Hematopoietic multipotent progenitor cell (in vitro differentiated cells): ENCODE measurements around the gene KIRREL3. TPM values are rescaled to one million over a fixed set of nuclear protein-coding genes. Genes with fewer than 3 reads are reported as not detected.
A peak's percentile ranks its signal among the peaks of the same experiment; 100 is the strongest.

ENCODE experiments used
- DNase-seq, 3 donors: peaks; one replicate each; pipeline ENCODE4 v3.0.0-alpha.2; 2011 to 2015; ENCODE audit warnings: low read depth in 2 of 3, low spot score in 2 of 3
- total RNA-seq: library from RNA; depleted of rRNA; stranded (reverse); fragments of >200 nt; gene quantifications from one replicate; pipeline ENCODE4 v1.2.3, GENCODE V29; 2012

The KIRREL3 gene
- total RNA-seq, 1 donor = not detected

GRCh38 chr11:126918556-126918955 is 82.0 kb downstream of the KIRREL3 start:
- DNase-seq = no peak

DNA sequence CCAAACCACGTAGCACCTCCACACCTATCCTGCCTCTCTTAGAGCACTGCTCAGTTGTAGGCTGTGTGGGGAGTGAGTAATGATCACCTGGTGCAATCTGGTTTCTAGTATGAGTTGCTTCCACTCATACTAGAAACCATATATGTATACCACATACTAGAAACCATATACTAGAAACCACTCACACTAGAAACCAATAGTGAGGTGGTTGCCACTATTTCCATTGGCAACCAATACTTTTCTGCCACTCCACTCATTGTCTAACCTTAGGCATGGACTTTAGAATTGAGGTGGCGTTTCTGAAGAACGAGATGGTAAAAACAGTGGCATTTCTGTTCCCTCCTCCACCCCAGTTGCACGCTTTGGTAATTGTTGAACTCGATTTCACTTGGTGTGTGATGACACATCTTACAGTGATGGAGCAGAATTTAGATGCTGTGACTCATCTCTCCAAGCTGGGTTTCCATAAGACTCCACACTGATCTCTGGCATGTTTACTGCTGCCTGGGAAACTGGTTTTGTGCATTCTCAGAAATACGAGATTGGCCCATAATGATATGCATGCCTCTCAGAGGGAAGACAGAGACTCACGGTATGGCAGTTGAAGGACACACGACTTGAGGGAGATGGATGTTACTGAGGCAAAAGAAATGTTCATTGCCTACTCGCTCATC is 82.9 kb downstream of the KIRREL3 start:
- no peak for DNase-seq

- DNase-seq = no peak
Measured at GRCh38 chr11:126915430-126915829, 85.1 kb downstream of the KIRREL3 start.

- DNase-seq = no peak
Measured at GRCh38 chr11:126914941-126915340, 85.6 kb downstream of the KIRREL3 start.

- DNase-seq = no peak
Measured at GRCh38 chr11:126914166-126914565, 86.4 kb downstream of the KIRREL3 start.

GRCh38 chr11:126904520-126904919 is 96.0 kb downstream of the KIRREL3 start:
- no peak for DNase-seq

DNA sequence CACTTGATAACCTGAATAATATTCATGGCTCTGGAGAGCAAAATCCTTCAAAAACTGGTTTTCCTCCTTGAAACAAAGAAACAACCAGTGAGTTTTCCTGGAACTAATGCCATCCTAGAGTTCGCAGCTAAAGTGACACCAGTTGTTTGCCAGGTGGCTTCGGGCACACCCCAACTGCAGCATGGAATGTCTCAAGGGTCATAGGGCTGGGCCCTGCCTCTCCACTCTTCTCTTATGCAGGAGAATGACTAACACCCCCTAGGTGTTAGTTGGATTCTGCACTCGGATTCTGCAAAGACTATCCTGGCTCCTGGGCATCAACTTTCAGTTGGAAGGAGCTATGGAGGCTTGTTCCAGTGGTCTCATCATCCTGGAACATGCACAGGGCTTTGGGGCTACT is 98.8 kb downstream of the KIRREL3 start:
- DNase-seq = no peak

- DNase-seq = no peak
Measured at GRCh38 chr11:126899961-126900748, 100.4 kb downstream of the KIRREL3 start.

- no peak for DNase-seq
Measured at GRCh38 chr11:126898802-126899201, 101.8 kb downstream of the KIRREL3 start.

DNA sequence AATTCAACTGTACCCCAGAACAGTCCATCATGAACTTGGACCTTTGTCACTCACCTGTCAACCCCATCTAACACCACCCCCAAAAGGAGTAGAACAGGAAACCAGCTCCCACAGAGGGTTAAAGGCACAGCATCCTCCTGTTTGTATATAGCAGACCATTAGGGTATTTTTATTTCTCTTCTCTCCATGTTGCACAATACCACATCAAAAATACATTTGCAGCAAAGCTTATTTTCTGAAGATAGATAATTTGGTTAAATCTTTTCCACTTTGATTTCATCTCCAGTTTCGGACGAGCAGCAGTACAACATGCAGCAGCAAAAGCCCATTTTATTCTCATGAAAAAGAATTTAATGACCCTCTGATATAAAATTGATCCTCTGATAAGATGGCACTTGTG is 103.1 kb downstream of the KIRREL3 start:
- no peak for DNase-seq

GRCh38 chr11:126896025-126896424 is 104.5 kb downstream of the KIRREL3 start:
- no peak for DNase-seq

DNA sequence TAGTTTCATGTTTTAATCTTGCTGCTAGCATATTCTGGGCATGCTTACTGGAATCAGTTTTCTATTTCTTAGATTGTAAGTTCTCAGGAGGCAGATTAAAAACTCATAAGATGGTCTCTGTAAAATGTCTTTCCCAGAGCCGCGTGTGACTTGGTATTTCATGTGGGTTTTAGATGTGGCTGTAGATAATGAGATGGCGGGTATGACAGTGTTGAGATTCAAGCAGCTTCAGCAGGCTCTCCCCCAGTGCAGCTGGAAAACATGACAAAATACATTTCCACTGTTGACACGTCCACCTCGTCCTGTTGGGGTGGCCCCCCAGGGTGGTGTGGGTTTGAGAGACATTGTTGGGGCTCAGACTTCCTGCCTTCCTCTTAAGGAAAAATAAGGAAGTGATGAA is 106.8 kb downstream of the KIRREL3 start:
- DNase-seq = peak in 1 of 3 donors; percentile 39

GRCh38 chr11:126892756-126893155 is 107.8 kb downstream of the KIRREL3 start:
- DNase-seq = no peak

DNA sequence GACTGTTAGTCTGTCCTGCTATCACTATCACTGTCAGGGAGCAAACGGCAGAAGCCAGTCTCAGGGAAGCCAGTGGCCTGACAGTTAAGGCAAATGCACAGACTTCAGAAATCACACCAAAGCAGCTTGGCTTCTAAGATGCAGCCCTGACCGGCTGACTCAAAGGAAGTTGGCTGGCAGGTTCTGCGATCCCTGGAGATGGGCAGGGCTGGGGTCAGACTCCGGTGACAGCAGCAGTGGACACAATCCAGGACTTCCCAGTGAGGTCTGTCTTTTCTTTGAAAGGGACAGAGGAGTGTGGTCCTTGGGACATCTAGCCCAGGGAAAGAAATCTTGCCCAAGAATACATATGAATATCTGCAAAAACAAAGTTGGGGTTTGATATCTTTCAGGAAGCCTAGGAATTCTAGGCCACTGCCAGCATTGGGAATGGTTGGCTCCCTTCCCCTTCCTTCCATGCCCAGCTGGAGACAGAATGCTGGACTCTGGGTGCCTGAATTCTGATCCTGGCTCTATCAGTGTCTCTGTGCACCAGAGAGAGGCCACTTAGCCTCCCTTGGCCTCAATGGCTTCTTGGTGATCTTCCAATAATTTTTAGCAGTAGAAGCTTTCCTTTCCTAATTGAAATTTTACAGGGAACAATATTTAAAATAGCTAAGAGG is 108.9 kb downstream of the KIRREL3 start:
- DNase-seq = no peak

- no peak for DNase-seq
Measured at GRCh38 chr11:126890561-126890960, 110.0 kb downstream of the KIRREL3 start.

- DNase-seq = no peak
Measured at GRCh38 chr11:126888115-126888712, 112.4 kb downstream of the KIRREL3 start.

GRCh38 chr11:126886636-126887035 is 113.9 kb downstream of the KIRREL3 start:
- DNase-seq = no peak

DNA sequence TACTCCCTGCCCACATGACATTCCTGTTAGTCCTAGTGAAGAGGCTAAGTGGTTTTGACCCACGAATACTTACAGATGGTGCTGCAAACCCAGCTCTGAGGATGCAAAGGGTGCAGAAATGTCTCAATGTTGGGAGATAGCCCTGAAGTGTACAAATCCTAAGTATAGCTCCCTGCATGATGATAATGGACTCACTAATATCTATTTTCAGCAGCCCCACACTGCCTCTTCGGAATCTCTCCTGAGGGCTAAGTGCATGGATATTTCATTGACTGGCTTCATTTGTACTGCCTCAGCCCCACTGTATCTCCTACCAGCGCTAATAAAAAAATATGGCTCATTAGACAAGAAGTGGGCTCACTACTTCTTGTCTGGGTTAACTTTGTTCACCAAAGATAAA is 114.5 kb downstream of the KIRREL3 start:
- no peak for DNase-seq

- DNase-seq = no peak
Measured at GRCh38 chr11:126884594-126884993, 116.0 kb downstream of the KIRREL3 start.

DNA sequence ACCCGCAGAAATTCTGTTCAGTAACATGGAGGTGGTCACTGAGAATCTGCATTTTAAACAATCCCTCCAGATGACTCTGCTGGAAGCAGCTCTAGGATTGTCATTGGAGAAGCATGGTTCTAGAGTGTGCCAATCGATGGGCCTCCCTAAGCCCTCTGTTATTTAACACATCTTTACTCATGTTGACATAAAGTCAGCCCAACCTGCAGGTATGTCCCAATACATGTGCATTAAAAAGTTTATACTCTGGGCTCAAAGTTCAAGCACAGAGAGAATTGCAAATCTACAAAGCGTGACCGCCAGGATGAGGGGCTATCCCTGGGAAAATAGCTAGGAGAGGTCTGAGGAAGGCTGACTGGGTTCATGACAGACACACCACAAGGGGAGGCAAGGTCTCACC is 116.4 kb downstream of the KIRREL3 start:
- DNase-seq = no peak

GRCh38 chr11:126880872-126881271 is 119.7 kb downstream of the KIRREL3 start:
- DNase-seq = no peak
